Measurements from ENCODE around the gene OR1N1. TPM values are rescaled to one million over a fixed set of nuclear protein-coding genes. Genes with fewer than 3 reads are reported as not detected.

OR1N1 gene, protein sequence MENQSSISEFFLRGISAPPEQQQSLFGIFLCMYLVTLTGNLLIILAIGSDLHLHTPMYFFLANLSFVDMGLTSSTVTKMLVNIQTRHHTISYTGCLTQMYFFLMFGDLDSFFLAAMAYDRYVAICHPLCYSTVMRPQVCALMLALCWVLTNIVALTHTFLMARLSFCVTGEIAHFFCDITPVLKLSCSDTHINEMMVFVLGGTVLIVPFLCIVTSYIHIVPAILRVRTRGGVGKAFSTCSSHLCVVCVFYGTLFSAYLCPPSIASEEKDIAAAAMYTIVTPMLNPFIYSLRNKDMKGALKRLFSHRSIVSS
- total RNA-seq, result not detected in 2 replicates

DNA sequence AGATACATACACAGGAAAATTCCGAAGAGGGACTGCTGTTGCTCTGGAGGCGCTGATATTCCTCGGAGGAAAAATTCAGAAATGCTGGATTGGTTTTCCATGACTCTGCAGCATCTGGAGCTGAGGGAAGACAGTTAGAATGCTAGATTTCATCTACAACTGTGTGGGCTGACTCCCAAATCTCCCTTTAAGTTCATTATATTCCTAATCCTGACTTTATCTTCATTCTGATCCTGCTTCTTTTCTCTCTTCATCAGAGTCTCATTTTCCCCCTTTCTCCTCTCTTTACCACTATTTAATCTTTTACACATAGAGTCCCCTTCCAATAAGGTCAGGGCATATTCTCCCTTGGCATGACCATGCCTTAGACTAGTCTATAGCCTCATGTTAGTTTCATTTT, at the start of gene OR1N1:
TSS of gene OR1N1 (minus strand) at position 101 of the 400 bp plus-strand sequence. CDS start at position 101, 0 bp downstream.

DNA sequence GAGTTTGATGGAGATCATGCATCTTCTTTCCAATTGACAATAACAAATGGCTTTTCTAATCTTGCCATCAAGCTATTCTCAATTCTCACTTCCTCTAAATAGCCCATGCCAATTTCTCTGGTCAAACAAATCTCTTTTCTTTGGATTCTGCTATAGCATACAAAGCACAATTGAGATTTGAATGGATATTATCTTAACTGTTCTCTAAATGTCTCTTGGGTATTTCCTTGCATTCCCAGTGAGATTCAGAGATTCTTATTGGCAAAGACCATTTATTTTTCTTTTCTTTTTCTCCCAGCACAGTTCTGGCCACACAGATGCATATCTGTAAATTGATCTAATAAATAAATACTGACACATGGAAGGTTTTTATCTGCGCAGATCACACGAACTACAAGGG, 25.7 kb upstream of the OR1N1 start, which contains the start of gene OR1N2:
TSS of gene OR1N2 (plus strand) at position 301 of the 400 bp plus-strand sequence. CDS start 100 bp downstream, outside the sequence.

DNA sequence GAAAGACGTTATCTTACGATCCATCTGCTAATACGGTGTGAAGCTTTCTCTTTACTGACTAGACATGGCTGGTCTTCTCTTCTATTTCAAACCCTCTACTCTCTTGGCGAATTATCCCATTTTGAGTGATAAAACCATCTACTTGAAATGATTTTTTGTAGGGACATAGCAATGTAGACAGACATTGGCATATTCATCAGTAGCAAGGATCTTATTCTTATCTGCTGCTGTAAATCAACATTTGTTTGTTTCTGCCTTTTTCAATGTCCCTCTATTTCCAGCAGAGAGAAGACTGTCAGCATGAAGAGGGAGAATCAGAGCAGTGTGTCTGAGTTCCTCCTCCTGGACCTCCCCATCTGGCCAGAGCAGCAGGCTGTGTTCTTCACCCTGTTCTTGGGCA, 8.3 kb downstream of the OR1N1 start, which contains the start of gene OR1J4:
TSS of gene OR1J4 (plus strand) at position 301 of the 400 bp plus-strand sequence. CDS start at position 301, 0 bp downstream.

DNA sequence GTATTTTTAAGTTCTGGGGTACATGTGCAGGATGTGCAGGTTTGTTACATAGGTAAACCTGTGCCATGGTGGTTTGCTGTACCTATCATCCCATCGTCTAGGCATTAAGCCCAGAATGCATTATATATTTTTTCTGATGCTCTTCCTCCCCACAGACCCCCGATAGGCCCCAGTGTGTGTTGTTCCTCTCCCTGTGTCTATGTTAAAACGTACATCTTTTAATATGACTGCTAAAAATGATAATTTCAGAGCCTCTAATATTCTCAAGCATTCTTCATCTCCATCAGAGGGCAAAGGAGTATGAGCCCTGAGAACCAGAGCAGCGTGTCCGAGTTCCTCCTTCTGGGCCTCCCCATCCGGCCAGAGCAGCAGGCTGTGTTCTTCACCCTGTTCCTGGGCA, 16.6 kb downstream of the OR1N1 start, which contains the start of gene OR1J2:
TSS of gene OR1J2 (plus strand) at position 301 of the 400 bp plus-strand sequence. CDS start at position 301, 0 bp downstream.

DNA sequence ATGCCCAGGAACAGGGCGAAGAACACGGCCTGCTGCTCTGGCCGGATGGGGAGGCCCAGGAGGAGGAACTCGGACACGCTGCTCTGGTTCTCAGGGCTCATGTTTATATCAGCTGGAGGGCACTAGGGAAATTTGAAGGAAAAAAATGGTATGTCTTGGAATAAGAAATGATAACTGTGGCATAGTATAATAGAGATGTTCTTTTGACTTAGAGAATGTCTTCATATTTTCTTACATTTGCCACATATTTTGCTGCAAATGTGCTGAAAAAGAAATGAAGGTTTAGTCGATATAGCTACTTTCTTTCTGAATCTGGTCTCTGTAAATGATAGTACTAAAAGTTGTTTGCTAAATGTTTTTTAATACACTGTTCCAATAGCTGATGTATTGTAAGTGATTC, 49.3 kb downstream of the OR1N1 start, which contains the start of gene OR1J1:
TSS of gene OR1J1 (minus strand) at position 101 of the 400 bp plus-strand sequence. CDS start at position 101, 0 bp downstream.

Other genes with a start within 250 kb of the OR1N1 start
- gene PTGS1, start 156.3 kb downstream of the OR1N1 start, total RNA-seq, result 52.2 and 54.6 TPM in 2 replicates
- gene OR1J1, start 49.4 kb downstream of the OR1N1 start, total RNA-seq, result not detected in 2 replicates
- 0.14 TPM in 1 of 2 replicates, not detected in the other for gene OR1J2, start 16.5 kb downstream of the OR1N1 start, total RNA-seq
- not detected in 2 replicates for gene OR1J4, start 8.2 kb downstream of the OR1N1 start, total RNA-seq
- not detected in 2 replicates for gene OR1N2, start 25.8 kb upstream of the OR1N1 start, total RNA-seq
- not detected in 2 replicates for gene OR1L8, start 56.1 kb upstream of the OR1N1 start, total RNA-seq
- gene OR1Q1, start 87.4 kb upstream of the OR1N1 start, total RNA-seq, result not detected in 2 replicates
- gene OR1B1, start 130.3 kb upstream of the OR1N1 start, total RNA-seq, result 0.18 TPM in 1 of 2 replicates, not detected in the other
- gene OR1L1, start 134.4 kb upstream of the OR1N1 start, total RNA-seq, result not detected in 2 replicates
- not detected in 2 replicates for gene OR1L3, start 147.8 kb upstream of the OR1N1 start, total RNA-seq
- gene OR1L4, start 196.7 kb upstream of the OR1N1 start, total RNA-seq, result not detected in 2 replicates
- not detected in 2 replicates for gene OR1L6, start 215.0 kb upstream of the OR1N1 start, total RNA-seq